Natural killer cell treated with Interleukin-12 subunit alpha and Interleukin-12 subunit beta and Interleukin-15 and Interleukin-18, amount 100 ng/mL, for 72 hours (primary cell): ENCODE data around the gene BCR. TPM values are rescaled to one million over a fixed set of nuclear protein-coding genes. Genes with fewer than 3 reads are reported as not detected.
"Not testable (repeated sequence)": the region's sequence is repeated elsewhere in the genome, so short reads cannot be mapped to it uniquely, and the experiment has no call there.

Experiments
- ATAC-seq, 2 donors: fragments of 150-1000 bp; cut with Tn5 transposase in 1 of 2; sonication (Bioruptor Pico), chemical (Tn5 transposase) in 1 of 2; 2 replicates each; pipeline ENCODE4 v1.10.0; 2021
- DNase-seq: peaks from one replicate; pipeline ENCODE4 v3.0.0; 2022; ENCODE audit warnings: low spot score
- H3K27ac Mint-ChIP-seq, 2 donors: 1 replicate in 1 of 2; 2 replicates in 1 of 2; pipeline ENCODE4 v1.8.0; 2022; ENCODE audit warnings: mixed read lengths in 2 of 2, mild to moderate bottlenecking in 1 of 2, moderate library complexity in 1 of 2
- H3K27me3 Mint-ChIP-seq, 2 donors: 1 replicate in 1 of 2; 2 replicates in 1 of 2; pipeline ENCODE4 v1.8.0; 2022; ENCODE audit warnings: mixed read lengths in 2 of 2
- H3K36me3 Mint-ChIP-seq: one replicate; pipeline ENCODE4 v1.8.0; 2022; ENCODE audit warnings: mixed read lengths
- H3K4me1 Mint-ChIP-seq, 2 donors: 1 replicate in 1 of 2; 2 replicates in 1 of 2; pipeline ENCODE4 v1.8.0; 2022; ENCODE audit warnings: low read depth in 2 of 2, mixed read lengths in 2 of 2, mild to moderate bottlenecking in 1 of 2
- H3K4me3 Mint-ChIP-seq: one replicate; pipeline ENCODE4 v1.8.0; 2022; ENCODE audit warnings: mixed read lengths
- H3K9me3 Mint-ChIP-seq: 2 replicates; pipeline ENCODE4 v1.8.0; 2022; ENCODE audit warnings: mixed read lengths
- total RNA-seq, 2 donors: library from RNA; stranded (reverse); gene quantifications; one replicate each; pipeline ENCODE4 v1.2.3, GENCODE V29; 2022

Gene BCR
- total RNA-seq, 2 donors from 2014 or later, result 55.4 to 65.8 TPM

DNA sequence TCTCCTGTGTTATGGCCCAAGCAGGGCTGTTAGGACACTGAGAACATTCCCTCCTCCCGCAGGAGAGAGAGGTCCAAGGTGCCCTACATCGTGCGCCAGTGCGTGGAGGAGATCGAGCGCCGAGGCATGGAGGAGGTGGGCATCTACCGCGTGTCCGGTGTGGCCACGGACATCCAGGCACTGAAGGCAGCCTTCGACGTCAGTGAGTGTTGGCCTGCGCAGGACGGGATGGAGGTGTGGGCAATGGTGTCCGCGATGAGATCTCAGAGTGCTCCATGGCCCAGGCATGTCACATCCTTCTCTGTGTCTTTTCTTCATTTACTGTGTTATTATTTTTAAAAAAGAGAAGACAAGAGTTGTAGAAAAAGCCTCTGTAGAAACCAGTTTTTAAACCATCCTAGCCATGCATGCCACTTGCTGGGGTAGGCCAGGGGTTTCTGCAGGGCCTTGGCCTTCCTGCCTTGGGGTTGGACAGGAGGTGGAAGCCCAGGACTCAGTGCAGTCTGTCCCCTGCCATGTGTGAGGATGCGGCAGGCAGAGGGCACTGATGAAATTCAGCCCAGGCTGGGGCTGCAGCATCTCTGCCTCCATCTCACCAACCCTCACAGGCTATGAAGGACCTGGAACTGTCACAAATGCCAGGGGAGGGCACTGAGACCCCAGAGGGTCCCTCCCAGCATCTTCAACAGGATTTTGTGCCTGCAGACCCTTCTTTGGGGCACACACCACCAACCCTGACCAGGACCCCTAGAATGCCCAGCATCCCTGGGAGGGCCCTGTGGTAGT, 131.5 kb downstream of the BCR start:
- DNase-seq, H3K9me3 Mint-ChIP-seq, H3K36me3 Mint-ChIP-seq, H3K27ac Mint-ChIP-seq, H3K4me1 Mint-ChIP-seq, H3K4me3 Mint-ChIP-seq, H3K27me3 Mint-ChIP-seq, ATAC-seq: not testable (repeated sequence)

DNA sequence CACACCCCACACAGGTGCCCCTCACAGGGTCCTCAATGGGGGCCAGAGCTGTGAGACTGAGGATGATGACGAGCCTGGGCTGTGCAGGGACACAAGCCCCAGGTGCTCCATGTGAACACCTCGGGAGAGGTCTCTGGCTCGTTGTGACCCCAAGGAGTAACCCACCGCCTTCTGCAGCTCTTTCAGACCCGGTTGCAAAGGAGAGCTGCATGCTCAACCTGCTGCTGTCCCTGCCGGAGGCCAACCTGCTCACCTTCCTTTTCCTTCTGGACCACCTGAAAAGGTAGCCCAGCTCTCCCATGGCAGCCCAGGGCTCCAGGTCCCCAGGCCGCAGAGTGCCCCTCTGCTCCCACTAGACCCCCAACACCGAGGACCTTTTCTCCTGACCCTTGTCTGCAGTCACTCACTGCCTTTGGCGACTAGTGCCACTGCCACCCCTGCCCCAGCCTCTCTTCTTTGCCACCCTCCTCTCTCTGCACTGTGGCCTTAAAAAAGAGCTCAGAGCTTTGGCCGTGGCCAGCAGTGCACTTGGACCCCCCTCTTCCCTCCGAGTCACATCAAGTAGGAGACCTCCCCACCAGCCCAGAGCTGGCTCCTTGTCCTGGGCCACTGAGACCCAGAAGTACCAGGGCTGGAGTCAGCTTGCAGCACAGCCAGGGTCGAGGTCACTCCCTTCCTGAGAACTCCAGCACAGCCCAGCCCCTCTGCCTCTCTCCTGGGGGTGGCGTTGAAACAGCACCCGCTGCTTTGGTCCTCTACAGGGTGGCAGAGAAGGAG, 133.7 kb downstream of the BCR start:
- H3K4me3 Mint-ChIP-seq, result no peak overlapping the region
- H3K27me3 Mint-ChIP-seq, result no peaks in the 10 kb centered on the region
- ATAC-seq, result no peak
- no peaks in the 10 kb centered on the region for H3K4me1 Mint-ChIP-seq
- no peaks in the 10 kb centered on the region for H3K36me3 Mint-ChIP-seq
- DNase-seq, result no peak
- no peak overlapping the region for H3K27ac Mint-ChIP-seq
- no peaks in the 10 kb centered on the region for H3K9me3 Mint-ChIP-seq

DNA sequence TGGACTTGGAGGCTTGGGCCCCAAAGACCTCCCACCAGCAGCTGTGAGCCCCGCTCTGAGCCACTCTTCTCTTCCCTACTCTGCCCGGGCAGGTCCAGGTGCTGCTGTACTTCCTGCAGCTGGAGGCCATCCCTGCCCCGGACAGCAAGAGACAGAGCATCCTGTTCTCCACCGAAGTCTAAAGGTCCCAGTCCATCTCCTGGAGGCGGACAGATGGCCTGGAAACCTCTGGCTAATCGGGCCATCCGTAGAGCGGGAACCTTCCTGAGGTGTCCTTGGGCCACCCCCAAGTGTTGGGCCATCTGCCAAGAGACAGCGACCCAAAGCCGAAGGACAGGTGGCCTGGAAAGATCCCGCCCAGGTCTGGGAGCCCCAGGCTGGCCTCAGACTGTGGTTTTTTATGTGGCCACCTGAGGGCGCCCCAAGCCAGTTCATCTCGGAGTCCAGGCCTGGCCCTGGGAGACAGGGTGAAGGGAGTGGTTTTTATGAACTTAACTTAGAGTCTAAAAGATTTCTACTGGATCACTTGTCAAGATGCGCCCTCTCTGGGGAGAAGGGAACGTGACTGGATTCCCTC, 135.1 kb downstream of the BCR start:
- H3K27me3 Mint-ChIP-seq, result no peaks in the 10 kb centered on the region
- H3K27ac Mint-ChIP-seq, result no peak overlapping the region
- ATAC-seq (no peak), DNase-seq (no peak)
- no peaks in the 10 kb centered on the region for H3K36me3 Mint-ChIP-seq
- no peak overlapping the region for H3K4me3 Mint-ChIP-seq
- no peaks in the 10 kb centered on the region for H3K4me1 Mint-ChIP-seq
- H3K9me3 Mint-ChIP-seq, result no peaks in the 10 kb centered on the region

DNA sequence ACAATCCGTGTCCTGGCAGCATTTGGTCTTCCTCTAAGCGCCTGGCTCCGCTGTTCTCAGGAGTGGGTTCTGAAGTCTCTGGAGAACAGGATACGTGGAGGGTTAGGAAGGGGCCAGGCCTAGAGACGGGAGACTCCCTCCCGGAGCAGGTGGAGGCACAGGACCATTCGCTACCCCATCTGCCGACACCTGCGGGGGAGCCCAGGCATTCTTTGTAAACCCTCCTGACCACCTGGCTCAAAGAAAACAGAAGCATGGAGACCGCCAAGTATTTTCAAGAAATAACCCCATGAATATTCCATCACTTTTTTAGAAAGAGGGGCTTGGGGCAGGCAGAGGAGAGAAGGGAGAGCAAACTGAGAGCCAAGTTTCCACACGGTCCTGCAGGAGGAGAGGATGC, 136.3 kb downstream of the BCR start:
- DNase-seq, H3K4me3 Mint-ChIP-seq, H3K9me3 Mint-ChIP-seq, H3K36me3 Mint-ChIP-seq, H3K27ac Mint-ChIP-seq, H3K27me3 Mint-ChIP-seq, H3K4me1 Mint-ChIP-seq, ATAC-seq: not testable (repeated sequence)

DNA sequence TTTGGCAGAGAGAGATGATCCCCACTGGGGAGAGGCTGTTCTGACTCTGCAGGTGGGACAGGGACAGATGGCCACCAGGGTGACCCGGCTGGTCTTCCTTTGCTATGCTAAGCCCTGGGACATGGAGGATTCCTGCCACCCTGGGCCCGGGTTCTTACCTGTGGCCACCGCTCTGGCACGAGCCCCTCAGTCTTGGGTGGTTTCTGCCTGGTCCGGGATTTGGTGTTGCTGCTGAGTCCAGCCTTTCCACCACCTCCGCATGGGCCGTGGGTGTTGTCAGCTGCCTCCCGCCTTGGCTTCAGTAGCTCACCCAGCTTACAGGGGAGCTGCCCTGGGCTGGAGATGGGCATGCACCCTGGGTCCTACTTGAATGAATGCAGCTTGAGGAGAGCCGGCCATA, 138.0 kb downstream of the BCR start:
- H3K4me1 Mint-ChIP-seq, H3K27ac Mint-ChIP-seq, ATAC-seq, H3K27me3 Mint-ChIP-seq, H3K4me3 Mint-ChIP-seq, DNase-seq, H3K36me3 Mint-ChIP-seq, H3K9me3 Mint-ChIP-seq: not testable (repeated sequence)

DNA sequence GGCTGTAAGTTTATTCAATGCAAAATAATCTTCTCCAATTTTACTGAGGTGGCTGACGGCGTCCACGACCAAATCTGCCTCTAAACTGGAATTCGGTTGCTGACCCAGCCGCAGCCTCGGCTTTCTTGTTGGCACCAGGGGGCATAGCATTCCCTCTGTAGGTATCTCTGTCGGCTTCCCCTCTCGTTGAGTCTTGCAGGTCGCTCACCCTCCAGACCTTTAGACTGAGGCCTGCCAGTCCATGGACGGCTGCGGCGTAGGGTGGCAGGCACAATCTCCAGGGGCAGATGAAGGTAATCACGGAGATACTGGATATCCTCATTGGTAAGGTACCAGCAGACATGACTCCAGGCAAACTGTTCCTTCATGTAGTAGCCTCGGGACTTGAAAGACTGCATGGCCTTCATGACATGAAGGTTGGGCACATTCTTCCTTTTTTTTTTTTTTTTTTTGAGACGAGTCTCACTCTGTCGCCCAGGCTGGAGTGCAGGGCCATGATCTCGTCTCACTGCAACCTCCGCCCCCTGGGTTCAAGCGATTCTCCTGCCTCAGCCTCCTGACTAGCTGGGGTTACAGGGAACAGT, 142.3 kb downstream of the BCR start:
- H3K4me1 Mint-ChIP-seq, H3K9me3 Mint-ChIP-seq: not testable (repeated sequence)

DNA sequence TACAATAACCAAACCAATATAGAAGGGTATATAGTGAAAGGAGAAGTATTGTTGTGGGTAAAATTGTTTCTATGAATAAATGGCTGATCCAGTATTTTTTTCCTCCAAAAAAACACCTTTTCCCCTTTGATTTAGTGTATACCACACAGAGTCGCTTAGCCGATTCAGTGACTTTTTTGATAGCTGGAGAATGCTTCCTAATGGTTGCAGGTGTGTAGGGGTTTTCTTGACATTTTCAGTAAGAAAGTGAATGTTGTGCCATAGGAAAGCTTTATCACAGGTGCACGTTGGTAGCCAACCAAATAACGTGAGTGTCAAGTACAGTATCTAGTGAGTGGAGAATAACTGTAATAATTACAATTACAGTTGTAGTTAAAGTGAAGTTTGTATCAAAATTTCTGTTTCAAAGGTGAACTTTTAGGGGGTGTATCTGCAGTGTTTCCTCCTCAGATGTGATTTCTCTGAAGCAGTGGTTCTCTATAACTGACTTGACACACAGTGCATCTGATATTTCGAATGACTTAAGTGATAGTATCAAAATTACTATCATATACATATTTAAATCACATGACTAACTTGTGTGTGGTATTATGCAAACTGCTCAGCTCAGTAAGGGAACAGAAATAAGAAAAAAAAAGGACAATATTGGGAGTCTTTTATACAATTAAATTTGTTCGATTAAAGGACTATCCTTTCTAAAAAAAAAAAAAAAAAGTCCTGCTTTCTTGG, 143.8 kb downstream of the BCR start:
- not testable (repeated sequence) for H3K9me3 Mint-ChIP-seq, DNase-seq, H3K4me1 Mint-ChIP-seq, H3K36me3 Mint-ChIP-seq, H3K27me3 Mint-ChIP-seq, H3K4me3 Mint-ChIP-seq
- peak; percentile 84 to 86 for ATAC-seq
- H3K27ac Mint-ChIP-seq, result peak overlapping the region in 1 of 2 donors; percentile 31

More for the DNA sequence above, 142.3 kb downstream of the BCR start:
- H3K4me3 Mint-ChIP-seq, ATAC-seq, H3K27me3 Mint-ChIP-seq, H3K36me3 Mint-ChIP-seq, H3K27ac Mint-ChIP-seq, DNase-seq: not testable (repeated sequence)

DNA sequence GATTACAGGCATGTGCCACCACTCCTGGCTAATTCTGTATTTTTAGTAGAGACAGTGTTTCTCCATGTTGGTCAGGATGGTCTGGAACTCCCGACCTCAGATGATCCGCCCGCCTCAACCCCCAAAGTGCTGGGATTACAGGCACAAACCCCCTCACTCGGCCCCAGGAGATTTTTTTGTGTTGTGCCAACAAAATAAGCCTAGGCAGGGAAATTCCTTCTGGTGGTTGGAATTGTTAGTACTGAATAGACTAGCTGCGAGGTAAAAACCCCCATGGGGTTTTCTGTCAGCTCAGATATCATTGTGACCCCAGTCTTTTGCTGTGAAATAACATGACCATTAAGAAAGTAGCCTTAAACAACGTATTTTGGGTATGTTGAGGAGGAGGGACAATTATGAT, 144.9 kb downstream of the BCR start:
- Mint-ChIP-seq H3K36me3 (no peaks in the 10 kb centered on the region), H3K9me3 (no peaks in the 10 kb centered on the region), H3K4me3 (no peak overlapping the region), H3K4me1 (no peaks in the 10 kb centered on the region), H3K27me3 (no peaks in the 10 kb centered on the region), H3K27ac (no peak overlapping the region)
- ATAC-seq (no peak), DNase-seq (no peak)

DNA sequence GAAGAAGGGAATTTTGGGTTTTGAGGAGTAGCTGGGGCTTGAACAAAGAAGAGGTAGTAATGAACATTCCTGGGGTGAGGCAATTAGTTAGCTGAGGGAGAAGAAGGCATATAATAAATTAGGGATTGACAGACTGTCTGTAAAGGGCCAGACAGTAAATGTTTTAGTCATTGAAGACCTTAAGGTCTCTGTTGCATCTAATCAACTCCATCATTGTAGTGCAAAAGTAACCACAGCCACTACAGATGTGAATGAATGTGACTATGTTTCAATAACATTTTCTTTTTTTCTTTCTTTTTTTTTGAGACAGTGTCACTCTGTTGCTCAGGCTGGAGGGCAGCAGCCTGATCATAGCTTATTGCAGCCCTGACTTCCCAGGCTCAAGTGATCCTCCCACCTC, 153.5 kb downstream of the BCR start:
- not testable (repeated sequence) for H3K27ac Mint-ChIP-seq, H3K27me3 Mint-ChIP-seq, ATAC-seq, H3K4me3 Mint-ChIP-seq, H3K4me1 Mint-ChIP-seq, DNase-seq, H3K9me3 Mint-ChIP-seq, H3K36me3 Mint-ChIP-seq

DNA sequence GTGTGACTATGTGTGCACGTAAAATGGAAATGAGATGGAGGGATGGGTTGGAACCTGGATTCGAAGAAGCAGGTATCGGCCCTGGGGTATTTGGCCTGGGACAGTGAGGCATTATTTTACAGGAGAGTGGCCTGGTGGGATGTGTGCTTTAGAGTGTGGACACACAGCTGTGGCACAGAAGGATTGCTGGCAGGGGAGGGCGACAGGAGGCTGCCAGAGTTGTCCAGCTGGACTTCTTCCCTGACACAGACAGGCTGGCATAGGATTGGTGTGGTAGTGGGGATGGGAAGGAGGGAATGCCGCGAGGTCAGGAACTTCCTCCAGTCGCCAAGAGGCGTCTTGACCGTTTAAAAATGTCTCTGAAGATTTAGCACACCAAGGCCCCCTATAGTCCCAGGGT, 157.4 kb downstream of the BCR start:
- H3K27me3 Mint-ChIP-seq, H3K27ac Mint-ChIP-seq, H3K36me3 Mint-ChIP-seq, H3K4me3 Mint-ChIP-seq, DNase-seq, H3K9me3 Mint-ChIP-seq, H3K4me1 Mint-ChIP-seq, ATAC-seq: not testable (repeated sequence)

DNA sequence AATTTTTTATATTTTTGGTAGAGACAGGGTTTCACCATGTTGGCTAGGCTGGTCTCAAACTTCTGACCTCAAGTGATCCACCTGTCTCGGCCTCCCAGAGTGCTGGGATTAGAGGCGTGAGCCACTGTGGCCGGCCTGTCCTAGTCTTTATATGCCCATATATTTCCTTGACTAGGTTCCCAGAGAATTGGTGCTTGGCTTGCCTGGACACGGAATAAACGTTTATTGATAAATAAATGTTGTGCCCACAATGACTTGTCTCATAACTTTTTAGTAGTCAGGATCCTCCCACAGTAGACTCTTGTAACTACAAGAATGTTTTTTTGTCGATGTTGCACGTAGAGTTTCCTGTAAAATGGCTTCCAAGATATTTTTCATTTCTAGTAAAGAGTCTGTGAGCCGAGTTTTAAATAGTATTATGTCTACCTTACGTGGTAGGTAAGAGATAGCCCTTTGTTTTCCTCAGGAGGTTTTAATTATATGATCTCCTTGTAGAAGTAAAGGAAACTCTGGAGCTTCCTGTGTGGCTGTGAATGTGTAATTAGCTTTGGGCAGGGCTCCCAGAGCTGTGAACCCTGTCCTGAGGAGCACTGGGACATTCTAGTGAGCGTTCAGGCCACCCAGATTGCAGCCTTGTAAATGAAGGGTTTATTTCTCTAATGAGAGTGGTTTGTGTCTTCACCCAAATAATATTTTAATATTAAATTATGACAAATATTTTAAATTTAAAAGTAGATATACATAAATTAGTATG, 161.8 kb downstream of the BCR start:
- H3K4me3 Mint-ChIP-seq, H3K27ac Mint-ChIP-seq, H3K4me1 Mint-ChIP-seq, H3K9me3 Mint-ChIP-seq, DNase-seq, H3K36me3 Mint-ChIP-seq, H3K27me3 Mint-ChIP-seq, ATAC-seq: not testable (repeated sequence)

DNA sequence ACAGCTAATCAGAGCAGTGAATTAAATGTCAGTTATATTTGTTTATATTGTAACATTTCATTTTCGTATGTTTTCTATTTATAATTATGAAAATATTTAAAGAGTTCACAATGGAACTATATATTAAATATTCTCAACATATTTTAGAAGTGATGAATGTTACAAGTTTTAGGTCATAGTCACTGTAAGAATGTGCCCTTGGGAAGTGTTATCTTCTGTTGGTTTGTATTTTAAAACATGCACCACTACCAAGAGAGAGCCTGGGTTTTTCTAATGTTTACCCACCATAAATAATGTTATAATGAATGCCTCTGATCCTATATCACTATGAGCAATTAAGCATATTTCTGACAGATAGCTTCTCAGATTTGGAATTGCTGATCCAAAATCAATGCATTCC, 171.0 kb downstream of the BCR start:
- Mint-ChIP-seq H3K36me3 (no peaks in the 10 kb centered on the region), H3K9me3 (no peaks in the 10 kb centered on the region), H3K4me1 (no peaks in the 10 kb centered on the region), H3K27ac (no peak overlapping the region), H3K4me3 (no peak overlapping the region), H3K27me3 (peaks cover 11 to 30% of the 10 kb centered on the region in 2 donors)
- DNase-seq (no peak), ATAC-seq (no peak)

DNA sequence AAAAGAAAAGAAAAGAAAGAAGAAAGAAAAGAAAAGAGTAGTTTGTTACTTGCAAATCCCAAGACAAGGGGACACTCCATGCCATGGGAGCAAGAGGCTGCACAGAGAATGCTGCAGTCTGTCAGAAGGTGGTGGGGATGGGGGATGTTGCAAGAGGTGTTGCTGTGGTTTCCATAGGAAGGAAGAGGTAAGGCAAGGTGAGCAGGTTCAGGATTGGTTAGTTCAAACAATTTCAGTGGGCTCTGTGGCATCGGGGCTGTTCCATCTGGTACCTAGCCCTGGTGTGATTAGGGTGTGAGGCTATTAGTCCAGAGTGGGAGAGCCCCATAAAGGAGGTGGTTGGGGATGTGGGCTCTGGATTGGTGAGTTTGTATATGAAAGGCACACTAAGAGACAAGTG, 172.7 kb downstream of the BCR start:
- ATAC-seq (no peak), DNase-seq (no peak)
- H3K9me3 Mint-ChIP-seq, result no peaks in the 10 kb centered on the region
- H3K4me3 Mint-ChIP-seq, result no peak overlapping the region
- H3K36me3 Mint-ChIP-seq, result no peaks in the 10 kb centered on the region
- H3K4me1 Mint-ChIP-seq, result no peaks in the 10 kb centered on the region
- H3K27ac Mint-ChIP-seq, result no peak overlapping the region
- H3K27me3 Mint-ChIP-seq, result peaks cover 11 to 39% of the 10 kb centered on the region in 2 donors
